Activated CD4-positive, CD25-positive, alpha-beta regulatory T cell treated with anti-CD3 and anti-CD28 coated beads, Interleukin-2, amount 50 U/mL, for 72 hours (primary cell): ENCODE results near the gene MST1R.
A peak's percentile ranks its signal among the peaks of the same experiment; 100 is the strongest.
"Not testable (repeated sequence)": the region's sequence is repeated elsewhere in the genome, so short reads cannot be mapped to it uniquely, and the experiment has no call there.

Experiments used
- DNase-seq: peaks from one replicate; pipeline ENCODE4 v3.0.0; 2021

Gene MST1R

GRCh38 chr3:49910409-49911123, 6.9 kb upstream of the MST1R start:
- no peak for DNase-seq

GRCh38 chr3:49908373-49909199, 4.9 kb upstream of the MST1R start:
- no peak for DNase-seq

- DNase-seq: peak; percentile 46
These were observed 2.5 kb upstream of the MST1R start for GRCh38 chr3:49906073-49906743.

DNA sequence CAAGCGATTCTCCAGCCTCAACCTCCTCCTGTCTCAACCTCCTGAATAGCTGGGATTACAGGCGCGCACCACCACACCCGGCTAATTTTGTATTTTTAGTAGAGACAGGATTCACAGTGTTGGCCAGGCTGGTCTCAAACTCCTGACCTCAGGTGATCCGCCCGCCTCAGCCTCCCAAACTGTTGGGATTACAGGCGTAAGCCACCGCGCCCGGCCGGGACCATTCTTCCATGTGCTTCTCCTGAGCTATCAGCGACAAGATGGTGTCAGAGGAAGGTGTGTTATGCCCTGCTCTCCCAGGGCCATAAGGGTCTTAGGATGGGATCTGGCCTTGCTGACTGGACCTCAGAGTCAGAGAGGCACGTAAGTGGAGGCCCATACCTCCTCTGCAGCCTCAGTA, 775 bp upstream of the MST1R start:
- not testable (repeated sequence) for DNase-seq

DNA sequence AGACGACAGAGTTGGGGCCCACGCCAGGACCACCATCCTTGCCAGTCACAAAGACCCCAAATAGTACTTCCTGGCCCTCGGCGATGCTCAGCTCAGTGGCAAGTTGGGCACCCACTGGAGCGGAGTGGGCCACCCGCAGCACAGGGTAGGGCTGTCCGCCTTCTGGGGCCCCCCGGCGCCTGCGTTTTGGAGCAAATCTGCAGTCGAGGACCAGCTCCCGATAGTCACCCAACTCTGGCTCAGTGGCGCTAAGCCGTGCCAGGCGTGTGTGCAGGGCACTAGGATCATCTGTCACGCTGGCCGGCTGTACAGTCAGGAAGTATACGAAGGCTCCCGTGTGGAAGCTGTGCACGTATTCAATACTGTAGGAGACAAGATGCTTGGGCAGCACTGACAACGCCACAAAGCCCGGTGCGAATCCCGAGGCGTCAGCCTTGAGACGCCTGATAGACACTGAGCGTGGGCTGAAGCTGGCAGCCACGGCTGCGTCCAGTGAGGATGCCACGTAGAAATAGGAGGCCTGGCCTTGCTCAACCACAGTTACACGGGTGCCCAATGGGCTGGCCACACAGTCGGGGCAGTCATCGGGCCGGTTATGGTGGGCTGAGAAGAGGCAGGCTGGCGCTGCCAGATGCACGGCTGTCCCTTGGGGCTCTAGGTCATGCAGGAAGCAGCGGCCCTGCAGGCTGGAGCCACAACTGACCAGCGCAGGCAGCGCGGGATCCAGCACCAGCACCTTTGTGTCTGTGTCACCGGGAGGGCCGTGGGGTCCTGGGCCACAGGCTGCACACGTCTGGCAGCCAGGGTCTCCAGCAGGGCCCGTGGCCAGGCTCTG, 945 bp downstream of the MST1R start:
- DNase-seq: no peak

DNA sequence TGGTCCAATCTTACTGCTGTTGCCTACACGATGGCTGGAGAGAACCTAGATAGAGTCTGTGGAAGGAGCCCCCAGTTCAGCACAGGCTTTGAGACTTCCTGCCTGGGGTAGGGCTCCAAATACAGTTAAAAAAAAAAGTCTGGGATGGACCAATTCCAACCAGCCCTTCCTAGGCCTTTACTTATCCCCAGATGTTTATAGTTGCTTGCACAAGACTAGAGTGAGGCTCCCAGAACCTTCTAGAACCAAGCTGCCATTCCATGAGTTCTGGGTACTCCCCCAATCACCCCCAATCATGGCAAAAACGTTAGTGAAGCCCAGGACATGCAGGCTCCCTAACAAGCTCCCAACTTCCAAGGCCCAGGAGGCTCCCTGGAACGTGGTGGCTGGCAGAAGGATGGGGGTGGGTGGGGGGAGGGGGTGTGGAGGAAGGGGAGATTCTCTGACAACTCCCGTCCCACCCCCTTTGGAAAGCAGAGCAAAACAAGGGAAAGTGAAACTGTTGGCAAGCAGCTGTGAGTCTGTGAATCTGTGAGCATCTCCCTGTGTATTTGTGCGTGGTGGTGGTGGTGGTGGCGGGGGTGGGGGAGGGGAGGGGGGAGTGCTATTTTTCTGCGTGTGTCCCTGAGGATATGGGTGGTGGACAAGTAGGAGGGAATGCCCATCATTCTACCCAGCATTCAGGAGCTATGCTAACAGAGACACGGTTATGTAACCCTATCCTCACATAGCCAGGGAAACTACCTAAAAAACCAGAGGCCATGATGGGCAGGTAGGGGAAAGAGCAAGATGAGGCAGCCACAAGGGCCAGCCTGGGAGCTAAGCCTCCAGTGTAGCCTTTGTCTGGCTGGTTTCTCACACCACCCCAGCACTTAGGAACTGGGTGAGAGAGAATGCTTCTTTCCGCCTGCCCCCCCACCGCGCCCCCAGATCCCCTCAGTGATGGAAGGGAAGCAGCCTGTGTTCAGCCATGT, 2.0 kb downstream of the MST1R start:
- DNase-seq: no peak

- no peak for DNase-seq
These were observed 3.1 kb downstream of the MST1R start for GRCh38 chr3:49900491-49901153.

DNA sequence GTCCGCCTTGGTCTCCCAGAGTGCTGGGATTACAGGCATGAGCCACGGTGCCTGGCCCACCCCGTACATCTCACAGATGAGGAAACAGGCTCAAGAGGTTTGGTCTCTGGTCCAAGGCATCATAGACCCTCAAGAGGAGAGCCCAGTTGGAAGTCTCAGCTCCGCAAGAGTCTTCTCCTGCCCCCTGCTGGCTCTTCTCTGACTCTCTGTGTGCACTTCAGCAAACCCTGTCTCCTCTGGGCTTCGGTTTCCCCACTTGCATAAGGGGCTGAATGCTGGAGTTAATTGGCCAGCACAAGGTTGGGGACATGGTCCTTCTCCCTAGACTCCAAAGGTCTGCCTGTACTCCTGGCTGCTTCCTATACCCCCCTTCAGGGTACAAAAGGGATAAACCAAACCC, 3.9 kb downstream of the MST1R start:
- DNase-seq: no peak

GRCh38 chr3:49898991-49899390, 4.7 kb downstream of the MST1R start:
- no peak for DNase-seq

- DNase-seq: no peak
These were observed 7.3 kb downstream of the MST1R start for GRCh38 chr3:49896345-49896744.

DNA sequence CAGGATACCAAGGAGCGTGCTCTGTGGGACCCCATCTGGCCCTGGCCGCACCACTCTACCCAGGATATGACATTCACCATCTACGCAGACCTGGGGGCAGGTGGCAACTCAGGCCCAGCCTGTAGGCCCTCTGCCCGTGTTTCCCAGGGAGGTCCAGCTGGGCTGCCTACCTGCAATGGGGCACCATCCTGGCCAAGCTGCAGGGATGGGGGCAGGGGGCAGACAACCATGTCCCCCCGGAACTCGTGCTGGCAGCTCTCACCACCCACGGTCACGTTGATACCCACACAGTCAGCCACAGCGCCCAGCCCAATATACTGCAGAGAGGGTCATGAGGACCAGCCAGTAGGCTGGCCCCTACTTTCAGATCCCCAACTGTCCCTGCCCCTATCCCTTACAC, 7.9 kb downstream of the MST1R start:
- DNase-seq: no peak

DNA sequence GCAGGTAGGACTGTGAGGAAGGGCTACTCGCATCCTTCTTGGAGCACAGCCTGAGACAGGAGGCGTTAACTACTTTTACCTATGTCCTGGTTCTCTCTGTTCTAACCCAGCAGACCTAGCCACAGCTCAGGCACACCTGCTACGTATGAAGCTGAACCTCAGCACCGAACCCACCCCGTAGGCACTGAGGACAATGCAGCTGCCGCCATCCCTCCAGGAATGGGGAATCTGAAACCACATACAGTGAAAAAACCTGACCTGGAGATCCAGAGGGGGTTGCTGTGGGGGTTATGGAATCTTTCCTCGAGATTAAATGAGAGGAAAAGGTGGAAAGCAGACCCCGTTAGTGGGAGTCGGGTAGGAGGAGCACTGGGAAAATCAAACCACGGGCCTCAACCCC, 14.4 kb downstream of the MST1R start:
- no peak for DNase-seq

GRCh38 chr3:49886922-49887265, 16.8 kb downstream of the MST1R start:
- DNase-seq: no peak

DNA sequence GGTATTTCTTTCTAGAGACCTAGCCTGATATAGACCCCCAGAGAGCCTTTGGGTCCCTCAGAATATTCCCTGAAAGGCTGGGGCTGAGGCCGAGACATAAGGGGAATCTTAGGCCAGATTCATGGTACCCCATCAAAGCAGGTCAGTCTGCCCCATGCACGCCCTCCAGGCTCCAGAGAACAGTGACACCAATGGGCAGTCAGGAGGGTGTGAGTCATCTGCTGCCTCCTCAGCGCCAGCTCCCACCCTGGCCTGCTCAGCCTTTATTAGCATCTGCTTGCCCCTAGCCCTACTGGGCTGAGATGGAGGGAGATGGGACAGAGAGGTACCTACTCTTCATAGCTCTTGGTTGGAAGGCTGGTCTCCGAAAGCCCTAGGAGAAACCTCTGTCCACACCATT, 19.7 kb downstream of the MST1R start:
- DNase-seq: no peak

DNA sequence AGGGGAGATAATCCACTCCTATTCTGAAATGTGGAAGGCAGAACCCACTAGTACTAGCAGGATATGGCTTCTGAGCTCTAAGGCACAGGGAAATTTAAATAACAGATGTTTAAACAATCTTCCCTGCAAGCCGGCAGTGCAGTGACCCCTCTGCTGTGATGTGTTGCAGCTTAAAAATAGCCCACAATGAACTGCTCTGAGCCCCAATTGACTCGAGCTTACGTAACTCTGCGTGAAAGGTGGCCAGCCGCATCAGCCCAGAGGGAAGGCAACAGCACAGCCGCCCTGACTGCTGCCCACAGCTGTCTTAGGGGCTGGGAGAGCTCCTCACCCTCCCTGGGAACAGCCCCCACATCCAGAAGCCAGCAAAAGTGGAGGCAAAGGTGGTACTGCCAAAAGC, 21.5 kb downstream of the MST1R start:
- no peak for DNase-seq

GRCh38 chr3:49880581-49881315, 22.9 kb downstream of the MST1R start:
- DNase-seq: no peak

- no peak for DNase-seq
These were observed 24.0 kb downstream of the MST1R start for GRCh38 chr3:49879721-49880120.

DNA sequence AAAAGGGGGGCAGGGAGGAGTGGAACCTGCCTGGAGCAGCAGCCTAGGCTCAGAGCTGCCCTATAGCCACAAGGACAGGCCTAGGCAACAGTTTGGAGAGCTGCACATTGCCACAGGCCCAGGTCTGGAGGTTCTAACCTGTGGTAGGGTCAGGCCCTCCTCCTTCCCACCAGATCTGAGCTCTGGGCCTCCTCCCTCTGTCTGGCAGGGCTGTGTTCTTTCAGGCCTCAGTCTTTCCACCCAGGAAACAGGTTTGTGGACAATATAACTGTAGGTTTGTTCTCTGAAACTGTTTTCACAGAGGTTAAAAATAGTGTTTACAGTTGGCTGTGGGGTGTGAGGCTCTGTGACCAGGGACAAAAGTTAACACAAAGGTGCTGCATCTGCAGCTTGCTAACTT, 25.0 kb downstream of the MST1R start:
- DNase-seq: no peak

DNA sequence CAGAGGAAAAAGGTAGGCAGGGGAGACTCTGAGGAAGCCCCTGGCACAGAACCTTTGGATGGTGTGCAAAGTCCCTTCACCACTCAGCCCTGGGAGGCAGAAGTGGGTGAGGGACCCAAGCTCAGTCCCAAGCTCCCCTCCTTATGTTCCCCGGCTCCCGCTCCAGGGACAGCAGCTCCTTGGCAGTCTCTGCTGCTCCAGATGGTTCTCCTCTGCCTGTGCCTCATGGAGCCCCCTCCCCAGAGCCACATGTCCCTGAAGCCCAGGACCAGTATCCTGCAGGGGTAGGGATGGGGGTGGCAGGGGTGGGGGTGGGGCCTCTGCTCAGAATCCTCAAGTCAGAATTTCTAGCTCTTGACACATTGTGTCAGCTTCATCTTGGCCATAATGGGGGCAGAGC, 26.0 kb downstream of the MST1R start:
- DNase-seq: no peak

- DNase-seq: no peak
These were observed 27.1 kb downstream of the MST1R start for GRCh38 chr3:49876567-49876966.

DNA sequence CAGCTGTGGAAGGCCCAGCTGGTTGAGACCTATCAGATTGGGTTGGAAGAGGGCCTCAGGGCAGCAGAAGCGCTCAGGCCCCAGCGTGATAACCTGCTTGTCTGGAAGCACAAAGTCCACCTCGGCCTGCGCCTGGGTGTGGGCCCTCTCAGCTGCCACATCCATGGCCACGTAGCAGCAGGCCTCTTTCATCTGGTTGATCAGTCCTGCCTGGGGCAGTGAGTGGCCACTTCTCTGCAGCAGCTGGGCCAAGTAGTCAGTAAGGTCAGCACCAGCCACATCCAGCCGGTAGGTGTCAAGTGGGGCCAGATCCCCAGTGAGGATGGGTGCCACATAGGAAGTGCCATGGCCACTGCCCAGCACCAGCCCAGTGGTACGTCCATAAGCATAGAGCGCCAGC, 30.1 kb downstream of the MST1R start:
- no peak for DNase-seq
